Measurements from ENCODE around the gene CNKSR3.

CNKSR3 gene

DNA sequence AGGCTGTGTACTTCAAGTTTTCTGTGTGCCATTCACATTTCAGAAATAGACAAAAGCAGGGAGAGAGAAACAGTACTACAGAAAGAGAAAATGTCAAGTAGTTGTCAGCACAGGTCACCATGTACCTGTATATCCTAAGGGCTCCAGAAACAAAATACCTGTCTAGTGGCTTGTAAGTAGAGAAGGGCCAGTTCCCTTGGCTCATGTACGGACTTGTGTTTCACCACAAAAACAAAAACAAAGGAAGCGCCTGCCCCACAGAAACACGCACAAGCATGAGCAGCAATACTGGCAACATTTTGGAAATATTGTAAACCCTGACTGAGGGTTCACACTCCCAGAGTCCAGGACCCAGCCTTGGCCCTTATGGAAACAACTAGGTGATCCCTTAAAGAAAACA, 44.3 kb downstream of the CNKSR3 start:
- H3K79me2 ChIP-seq (ENCODE audit: low read length): no peaks in the 10 kb centered on the region
- no peak overlapping the region for H3K9ac ChIP-seq (ENCODE audit: low read length)
- no peak overlapping the region for H2AFZ ChIP-seq (ENCODE audit: low read depth, low read length)
- H4K20me1 ChIP-seq (ENCODE audit: insufficient read depth, low read length): no peaks in the 10 kb centered on the region
- H3K27me3 ChIP-seq (ENCODE audit: low read depth, low read length): no peaks in the 10 kb centered on the region
- no peak overlapping the region for H3K4me2 ChIP-seq (ENCODE audit: low read length)
- no peak overlapping the region for H3K4me3 ChIP-seq (ENCODE audit: low read length)
- H3K4me1 ChIP-seq (ENCODE audit: low read length): no peaks in the 10 kb centered on the region
- no peaks in the 10 kb centered on the region for H3K36me3 ChIP-seq (replicated peaks; ENCODE audit: low read depth, low read length)
- H3K27ac ChIP-seq (ENCODE audit: low read length): no peak overlapping the region
- H3K9me3 ChIP-seq (ENCODE audit: insufficient read depth, low read length): 0 out of 2 replicates have a peak, but pooled peaks cover 5% of the 10 kb centered on the region
- TF ChIP-seq, protein P1, sequence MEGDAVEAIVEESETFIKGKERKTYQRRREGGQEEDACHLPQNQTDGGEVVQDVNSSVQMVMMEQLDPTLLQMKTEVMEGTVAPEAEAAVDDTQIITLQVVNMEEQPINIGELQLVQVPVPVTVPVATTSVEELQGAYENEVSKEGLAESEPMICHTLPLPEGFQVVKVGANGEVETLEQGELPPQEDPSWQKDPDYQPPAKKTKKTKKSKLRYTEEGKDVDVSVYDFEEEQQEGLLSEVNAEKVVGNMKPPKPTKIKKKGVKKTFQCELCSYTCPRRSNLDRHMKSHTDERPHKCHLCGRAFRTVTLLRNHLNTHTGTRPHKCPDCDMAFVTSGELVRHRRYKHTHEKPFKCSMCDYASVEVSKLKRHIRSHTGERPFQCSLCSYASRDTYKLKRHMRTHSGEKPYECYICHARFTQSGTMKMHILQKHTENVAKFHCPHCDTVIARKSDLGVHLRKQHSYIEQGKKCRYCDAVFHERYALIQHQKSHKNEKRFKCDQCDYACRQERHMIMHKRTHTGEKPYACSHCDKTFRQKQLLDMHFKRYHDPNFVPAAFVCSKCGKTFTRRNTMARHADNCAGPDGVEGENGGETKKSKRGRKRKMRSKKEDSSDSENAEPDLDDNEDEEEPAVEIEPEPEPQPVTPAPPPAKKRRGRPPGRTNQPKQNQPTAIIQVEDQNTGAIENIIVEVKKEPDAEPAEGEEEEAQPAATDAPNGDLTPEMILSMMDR (IDR thresholded peaks at IDR 0.05; ENCODE audit: low read depth, low read length): no peak
- no peak for TF ChIP-seq EZH2phosphoT487 (IDR thresholded peaks at IDR 0.05; ENCODE audit: low read depth)

DNA sequence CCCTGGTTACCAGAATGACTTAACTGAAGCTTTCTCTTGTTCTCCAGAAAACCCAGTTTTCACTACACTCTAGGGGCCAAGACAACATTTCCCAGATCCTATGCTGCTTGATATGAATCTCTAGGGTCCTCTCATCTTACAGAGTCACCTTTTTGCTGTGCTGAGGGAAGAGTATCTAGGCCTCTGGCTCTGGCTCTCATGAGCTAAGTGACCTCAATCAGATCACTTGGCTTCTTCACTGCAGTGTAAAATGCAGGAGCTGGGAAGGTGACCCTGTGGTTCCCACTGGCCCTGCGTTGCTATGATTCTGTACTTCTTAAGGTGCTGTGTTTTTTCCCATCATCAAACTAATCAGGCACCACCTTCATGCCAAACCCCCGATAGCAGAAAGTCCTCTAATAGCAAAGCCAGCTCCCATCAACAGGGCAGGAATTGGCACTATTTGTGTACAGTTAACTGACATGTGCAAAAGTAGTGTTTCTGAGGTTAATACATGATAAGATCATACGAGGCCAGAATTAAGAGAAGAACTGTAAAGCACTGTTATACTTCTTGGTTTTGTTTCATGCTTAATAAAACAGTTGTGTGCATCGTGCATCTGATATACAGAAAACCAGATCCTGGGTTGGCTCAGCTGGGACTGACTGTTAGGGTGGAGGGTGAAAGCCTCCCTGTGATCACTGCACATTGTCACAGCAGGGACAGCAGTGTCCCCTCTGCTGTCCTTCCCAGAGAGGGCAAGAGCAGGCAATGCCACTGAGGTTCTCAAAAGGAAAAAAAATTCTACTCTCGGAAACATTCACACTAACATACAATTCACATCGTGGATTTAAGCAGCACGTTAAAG, 46.7 kb downstream of the CNKSR3 start:
- no peak for TF ChIP-seq EZH2phosphoT487 (IDR thresholded peaks at IDR 0.05; ENCODE audit: low read depth)
- TF ChIP-seq, protein P1 (IDR thresholded peaks at IDR 0.05; ENCODE audit: low read depth, low read length): no peak
- Histone ChIP-seq H3K36me3 (replicated peaks; ENCODE audit: low read depth, low read length) (no peaks in the 10 kb centered on the region), H3K4me1 (ENCODE audit: low read length) (no peaks in the 10 kb centered on the region), H3K4me2 (ENCODE audit: low read length) (no peak overlapping the region), H3K9me3 (ENCODE audit: insufficient read depth, low read length) (no peaks in the 10 kb centered on the region), H3K4me3 (ENCODE audit: low read length) (no peak overlapping the region), H3K79me2 (ENCODE audit: low read length) (no peaks in the 10 kb centered on the region), H3K27ac (ENCODE audit: low read length) (no peak overlapping the region), H3K27me3 (ENCODE audit: low read depth, low read length) (no peaks in the 10 kb centered on the region), H2AFZ (ENCODE audit: low read depth, low read length) (no peak overlapping the region), H3K9ac (ENCODE audit: low read length) (no peak overlapping the region), H4K20me1 (ENCODE audit: insufficient read depth, low read length) (no peaks in the 10 kb centered on the region)

DNA sequence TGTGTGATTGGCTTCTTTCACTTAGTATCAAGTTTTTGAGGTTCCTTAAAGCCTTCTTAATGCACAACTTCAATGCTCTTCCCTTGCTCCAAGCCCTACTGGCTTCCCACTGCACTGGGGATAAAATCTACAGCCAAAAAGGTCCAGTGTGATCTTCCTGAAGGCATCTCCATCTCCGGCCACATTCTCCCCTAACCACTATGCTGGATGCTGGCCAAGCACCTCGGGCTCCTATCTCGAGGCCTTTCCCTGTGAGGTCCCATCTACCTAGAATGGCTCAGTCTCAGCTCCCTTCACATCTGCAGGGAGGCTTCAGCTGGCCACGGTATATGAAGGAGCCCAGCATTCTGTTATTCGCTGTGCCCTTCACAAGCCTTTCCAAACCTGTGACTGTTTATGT, 48.1 kb downstream of the CNKSR3 start:
- H3K4me3 ChIP-seq (ENCODE audit: low read length): no peak overlapping the region
- TF ChIP-seq EZH2phosphoT487 (IDR thresholded peaks at IDR 0.05; ENCODE audit: low read depth): no peak
- TF ChIP-seq, protein P1 (IDR thresholded peaks at IDR 0.05; ENCODE audit: low read depth, low read length): no peak
- no peaks in the 10 kb centered on the region for H3K36me3 ChIP-seq (replicated peaks; ENCODE audit: low read depth, low read length)
- no peak overlapping the region for H3K9ac ChIP-seq (ENCODE audit: low read length)
- no peaks in the 10 kb centered on the region for H4K20me1 ChIP-seq (ENCODE audit: insufficient read depth, low read length)
- H3K79me2 ChIP-seq (ENCODE audit: low read length): no peaks in the 10 kb centered on the region
- no peaks in the 10 kb centered on the region for H3K9me3 ChIP-seq (ENCODE audit: insufficient read depth, low read length)
- no peak overlapping the region for H3K4me2 ChIP-seq (ENCODE audit: low read length)
- no peak overlapping the region for H2AFZ ChIP-seq (ENCODE audit: low read depth, low read length)
- no peak overlapping the region for H3K27ac ChIP-seq (ENCODE audit: low read length)
- no peaks in the 10 kb centered on the region for H3K27me3 ChIP-seq (ENCODE audit: low read depth, low read length)
- H3K4me1 ChIP-seq (ENCODE audit: low read length): no peaks in the 10 kb centered on the region

DNA sequence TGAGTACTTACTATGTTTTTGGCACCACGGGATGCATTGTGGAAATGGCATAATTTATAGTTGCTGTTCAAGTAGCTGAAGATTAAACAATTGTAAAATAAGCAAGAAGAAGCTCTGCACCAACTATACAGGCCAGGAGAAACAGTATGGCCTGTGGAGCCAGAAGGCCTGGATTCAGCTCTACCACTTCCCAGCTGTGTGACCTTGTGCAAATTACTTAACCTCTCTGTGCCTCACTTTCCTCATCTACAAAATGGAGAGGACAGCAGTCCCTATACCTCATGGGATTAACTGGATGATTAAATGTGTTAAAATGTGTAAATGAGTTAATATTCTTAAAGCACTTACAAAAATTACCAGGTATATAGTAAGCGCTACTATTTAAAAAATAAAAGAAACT, 49.1 kb downstream of the CNKSR3 start:
- Histone ChIP-seq H3K79me2 (ENCODE audit: low read length) (no peaks in the 10 kb centered on the region), H3K4me3 (ENCODE audit: low read length) (no peak overlapping the region), H3K27ac (ENCODE audit: low read length) (no peak overlapping the region), H3K4me2 (ENCODE audit: low read length) (no peak overlapping the region), H4K20me1 (ENCODE audit: insufficient read depth, low read length) (no peaks in the 10 kb centered on the region), H3K9me3 (ENCODE audit: insufficient read depth, low read length) (no peaks in the 10 kb centered on the region), H2AFZ (ENCODE audit: low read depth, low read length) (no peak overlapping the region), H3K27me3 (ENCODE audit: low read depth, low read length) (no peaks in the 10 kb centered on the region), H3K9ac (ENCODE audit: low read length) (no peak overlapping the region), H3K36me3 (replicated peaks; ENCODE audit: low read depth, low read length) (no peaks in the 10 kb centered on the region), H3K4me1 (ENCODE audit: low read length) (no peaks in the 10 kb centered on the region)
- TF ChIP-seq, protein P1 (IDR thresholded peaks at IDR 0.05; ENCODE audit: low read depth, low read length): no peak
- TF ChIP-seq EZH2phosphoT487 (IDR thresholded peaks at IDR 0.05; ENCODE audit: low read depth): no peak

All from OCI-LY3 (cell line).